GM12875 (cell line): ENCODE measurements around the gene C1orf105.
"Not testable (repeated sequence)": the region's sequence is repeated elsewhere in the genome, so short reads cannot be mapped to it uniquely, and the experiment has no call there.

Experiments
- H3K4me3 ChIP-seq: one replicate; pipeline ENCODE4 v1.5.1; 2011; ENCODE audit warnings: low read depth, low read length, control low read depth
- CTCF ChIP-seq: IDR thresholded peaks from 2 replicates; pipeline ENCODE4 v1.5.1; 2011; ENCODE audit warnings: low read depth, mild to moderate bottlenecking, control low read depth, inconsistent platforms, low read length, moderate library complexity, borderline replicate concordance; ENCODE audit not compliant: insufficient read depth

The C1orf105 gene

GRCh38 chr1:172420385-172420784 is at the start of gene C1orf105:
Gene C1orf105 (plus strand): TSS chr1:172420685. CDS start chr1:172420886, 201 bp downstream.
- H3K4me3 ChIP-seq, result no peak within 1 kb of the TSS
- no peak for TF ChIP-seq CTCF

DNA sequence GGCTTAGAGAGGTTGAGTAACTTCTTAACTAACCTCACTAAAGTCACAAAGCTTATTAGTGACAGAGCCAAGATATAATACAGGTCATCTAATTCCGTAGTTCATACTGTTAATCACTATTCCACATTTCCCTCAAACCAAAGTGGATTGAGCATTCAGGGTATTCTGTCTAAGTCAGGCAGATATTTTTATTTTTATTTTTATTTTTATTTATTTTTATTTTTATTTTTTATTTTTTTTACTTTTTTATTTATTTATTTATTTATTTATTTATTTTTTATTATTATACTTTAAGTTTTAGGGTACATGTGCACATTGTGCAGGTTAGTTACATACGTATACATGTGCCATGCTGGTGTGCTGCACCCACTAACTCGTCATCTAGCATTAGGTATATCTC is 48.8 kb upstream of the C1orf105 start:
- not testable (repeated sequence) for H3K4me3 ChIP-seq

- no peak overlapping the region for H3K4me3 ChIP-seq
- TF ChIP-seq CTCF, result no peak
Observed at GRCh38 chr1:172373864-172374263, 46.6 kb upstream of the C1orf105 start.

DNA sequence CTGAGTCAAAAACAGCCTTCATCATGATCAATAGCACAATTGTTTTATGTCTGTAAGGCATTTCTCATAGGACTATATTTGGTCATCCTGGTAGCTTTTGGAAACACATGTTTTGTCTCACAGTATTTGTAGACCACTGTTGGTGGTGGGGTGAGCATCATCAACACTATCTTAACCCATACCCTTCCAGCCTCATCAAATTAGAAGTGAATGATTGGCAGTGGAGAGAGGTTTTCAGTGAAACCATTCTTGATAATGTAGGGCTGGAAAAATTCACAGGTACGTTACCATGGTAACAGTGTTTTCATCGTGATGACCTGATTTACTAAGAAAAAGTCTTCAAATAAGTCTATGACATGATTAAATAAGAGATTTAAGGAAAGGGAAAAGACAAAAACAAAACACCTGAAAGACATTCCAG is 45.3 kb upstream of the C1orf105 start:
- TF ChIP-seq CTCF, result no peak
- H3K4me3 ChIP-seq, result no peak overlapping the region

DNA sequence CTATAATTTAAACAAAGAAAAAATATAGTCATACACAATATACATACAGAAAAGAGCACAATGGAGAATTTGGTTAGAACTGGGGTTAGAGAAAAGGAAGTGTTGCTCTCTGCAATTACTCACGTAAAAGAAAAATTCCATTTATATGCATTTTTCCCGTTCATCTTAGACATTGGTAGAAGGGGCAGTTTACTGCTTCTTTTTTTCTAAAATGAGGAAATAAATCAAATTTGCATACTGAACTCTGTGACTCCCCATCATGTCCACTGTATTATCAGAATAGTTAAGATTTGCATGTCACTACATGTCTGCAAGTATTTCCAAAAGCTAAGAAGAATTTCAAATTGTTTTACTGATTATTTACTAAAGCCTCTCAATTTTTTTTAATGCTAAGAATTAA is 44.1 kb upstream of the C1orf105 start:
- TF ChIP-seq CTCF, result no peak

DNA sequence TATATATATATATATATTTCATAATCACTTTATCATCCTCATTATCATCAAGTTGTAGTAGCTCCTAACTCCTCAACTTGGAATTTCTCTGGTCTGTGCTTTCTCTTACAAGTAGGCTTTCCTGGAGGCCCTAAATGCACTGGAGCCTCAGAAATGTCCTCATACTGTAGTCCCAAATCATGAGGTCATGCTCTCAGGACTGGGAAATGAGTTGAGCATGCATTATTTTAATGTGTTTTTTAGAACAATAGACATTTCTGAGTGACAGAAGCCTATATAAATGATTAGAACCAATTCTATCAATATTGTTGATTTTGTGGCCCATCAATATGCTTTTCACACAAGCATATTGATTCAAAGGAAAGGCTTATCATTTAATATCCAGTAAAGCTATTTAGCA is 42.9 kb upstream of the C1orf105 start:
- no peak for TF ChIP-seq CTCF
- H3K4me3 ChIP-seq, result no peak overlapping the region

More for the DNA sequence above, 44.1 kb upstream of the C1orf105 start:
- no peak overlapping the region for H3K4me3 ChIP-seq

- TF ChIP-seq CTCF, result no peak
Observed at GRCh38 chr1:172378109-172378760, 42.2 kb upstream of the C1orf105 start.

More at GRCh38 chr1:172378109-172378760, 42.2 kb upstream of the C1orf105 start:
- H3K4me3 ChIP-seq, result no peak overlapping the region
